Breast epithelium (tissue), 3 donors: ENCODE measurements around the gene FBN1.

Experiments
- POLR2A ChIP-seq: fragments of 450-650 bp; IDR thresholded peaks from one replicate; pipeline ENCODE4 v1.6.1; 2016; ENCODE audit warnings: antibody characterized with exemption, mild to moderate bottlenecking, moderate library complexity
- POLR2AphosphoS5 ChIP-seq, 3 donors: sonication (generic); formaldehyde crosslinking; IDR thresholded peaks; one replicate each; pipeline ENCODE4 v1.6.1; 2017; ENCODE audit warnings: antibody characterized with exemption in 3 of 3
- TF ChIP-seq, protein P1 (sequence below), 3 donors: fragments of 450-650 bp; IDR thresholded peaks; one replicate each; pipeline ENCODE4 v1.5.1; 2016 to 2017; ENCODE audit warnings: antibody characterized with exemption in 3 of 3, mild to moderate bottlenecking in 3 of 3, moderate library complexity in 3 of 3

DNA sequence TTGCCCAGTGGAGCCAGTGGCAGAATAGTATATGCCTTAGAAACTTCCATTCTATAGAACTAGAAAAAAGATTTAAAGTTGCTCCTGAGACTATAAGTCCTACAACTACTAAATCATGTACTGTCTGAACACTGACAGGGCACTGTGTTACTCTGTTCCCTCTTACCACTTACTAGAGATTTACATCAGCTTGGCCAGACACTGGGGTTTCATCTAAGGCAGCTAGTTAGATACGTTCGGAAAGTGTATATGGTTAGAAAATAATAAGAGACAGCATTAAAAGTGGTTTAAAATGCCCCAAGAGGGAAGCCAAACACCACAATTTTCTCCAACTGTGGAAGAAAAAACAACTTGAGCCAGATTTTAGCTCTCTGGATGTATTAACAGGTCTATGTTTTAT is 97.1 kb downstream of the FBN1 start:
- TF ChIP-seq POLR2A (no peak), POLR2AphosphoS5 (IDR thresholded peaks at IDR 0.05) (no peak)
- TF ChIP-seq, protein P1, sequence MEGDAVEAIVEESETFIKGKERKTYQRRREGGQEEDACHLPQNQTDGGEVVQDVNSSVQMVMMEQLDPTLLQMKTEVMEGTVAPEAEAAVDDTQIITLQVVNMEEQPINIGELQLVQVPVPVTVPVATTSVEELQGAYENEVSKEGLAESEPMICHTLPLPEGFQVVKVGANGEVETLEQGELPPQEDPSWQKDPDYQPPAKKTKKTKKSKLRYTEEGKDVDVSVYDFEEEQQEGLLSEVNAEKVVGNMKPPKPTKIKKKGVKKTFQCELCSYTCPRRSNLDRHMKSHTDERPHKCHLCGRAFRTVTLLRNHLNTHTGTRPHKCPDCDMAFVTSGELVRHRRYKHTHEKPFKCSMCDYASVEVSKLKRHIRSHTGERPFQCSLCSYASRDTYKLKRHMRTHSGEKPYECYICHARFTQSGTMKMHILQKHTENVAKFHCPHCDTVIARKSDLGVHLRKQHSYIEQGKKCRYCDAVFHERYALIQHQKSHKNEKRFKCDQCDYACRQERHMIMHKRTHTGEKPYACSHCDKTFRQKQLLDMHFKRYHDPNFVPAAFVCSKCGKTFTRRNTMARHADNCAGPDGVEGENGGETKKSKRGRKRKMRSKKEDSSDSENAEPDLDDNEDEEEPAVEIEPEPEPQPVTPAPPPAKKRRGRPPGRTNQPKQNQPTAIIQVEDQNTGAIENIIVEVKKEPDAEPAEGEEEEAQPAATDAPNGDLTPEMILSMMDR (IDR thresholded peaks at IDR 0.05): no peak
